ENCODE measurements around the gene CRYBA2. TPM values are rescaled to one million over a fixed set of nuclear protein-coding genes. Genes with fewer than 3 reads are reported as not detected.

The CRYBA2 gene
- total RNA-seq, 1 donor, result 1.3 TPM

GRCh38 chr2:218958276-218958675 lies 34.9 kb downstream of the CRYBA2 start:
- no peak overlapping the region for H3K4me3 ChIP-seq (ENCODE audit: low read depth, low read length)
- TF ChIP-seq, protein P1, sequence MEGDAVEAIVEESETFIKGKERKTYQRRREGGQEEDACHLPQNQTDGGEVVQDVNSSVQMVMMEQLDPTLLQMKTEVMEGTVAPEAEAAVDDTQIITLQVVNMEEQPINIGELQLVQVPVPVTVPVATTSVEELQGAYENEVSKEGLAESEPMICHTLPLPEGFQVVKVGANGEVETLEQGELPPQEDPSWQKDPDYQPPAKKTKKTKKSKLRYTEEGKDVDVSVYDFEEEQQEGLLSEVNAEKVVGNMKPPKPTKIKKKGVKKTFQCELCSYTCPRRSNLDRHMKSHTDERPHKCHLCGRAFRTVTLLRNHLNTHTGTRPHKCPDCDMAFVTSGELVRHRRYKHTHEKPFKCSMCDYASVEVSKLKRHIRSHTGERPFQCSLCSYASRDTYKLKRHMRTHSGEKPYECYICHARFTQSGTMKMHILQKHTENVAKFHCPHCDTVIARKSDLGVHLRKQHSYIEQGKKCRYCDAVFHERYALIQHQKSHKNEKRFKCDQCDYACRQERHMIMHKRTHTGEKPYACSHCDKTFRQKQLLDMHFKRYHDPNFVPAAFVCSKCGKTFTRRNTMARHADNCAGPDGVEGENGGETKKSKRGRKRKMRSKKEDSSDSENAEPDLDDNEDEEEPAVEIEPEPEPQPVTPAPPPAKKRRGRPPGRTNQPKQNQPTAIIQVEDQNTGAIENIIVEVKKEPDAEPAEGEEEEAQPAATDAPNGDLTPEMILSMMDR (IDR thresholded peaks at IDR 0.05; ENCODE audit: insufficient read depth, low read depth, low read length), result no peak
- DNase-seq (ENCODE audit: low read depth), result no peak

DNA sequence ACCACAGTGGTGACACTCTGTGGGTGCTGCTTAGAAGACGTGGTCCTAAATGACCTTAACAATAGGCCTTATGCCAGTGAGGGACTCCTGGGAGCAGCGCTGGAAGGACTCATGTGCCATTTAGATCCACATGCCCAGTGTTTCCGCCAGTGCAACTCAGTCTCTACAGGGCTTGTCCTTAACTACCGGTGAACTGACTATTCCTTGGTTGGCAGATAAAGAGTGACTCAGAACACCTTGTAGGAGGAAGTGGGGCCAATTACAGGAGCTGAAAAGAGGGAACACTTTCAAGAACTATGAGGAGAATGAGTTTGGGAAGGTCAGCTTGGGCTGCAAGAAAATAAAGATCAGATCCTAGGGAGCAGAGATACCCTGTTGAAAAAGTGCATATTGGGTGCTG lies 35.6 kb downstream of the CRYBA2 start:
- TF ChIP-seq, protein P1 (IDR thresholded peaks at IDR 0.05; ENCODE audit: insufficient read depth, low read depth, low read length), result no peak
- DNase-seq (ENCODE audit: low read depth), result no peak
- H3K4me3 ChIP-seq (ENCODE audit: low read depth, low read length), result no peak overlapping the region

GRCh38 chr2:218956039-218956438 lies 37.2 kb downstream of the CRYBA2 start:
- no peak overlapping the region for H3K4me3 ChIP-seq (ENCODE audit: low read depth, low read length)
- DNase-seq (ENCODE audit: low read depth), result no peak
- TF ChIP-seq, protein P1 (IDR thresholded peaks at IDR 0.05; ENCODE audit: insufficient read depth, low read depth, low read length), result no peak

DNA sequence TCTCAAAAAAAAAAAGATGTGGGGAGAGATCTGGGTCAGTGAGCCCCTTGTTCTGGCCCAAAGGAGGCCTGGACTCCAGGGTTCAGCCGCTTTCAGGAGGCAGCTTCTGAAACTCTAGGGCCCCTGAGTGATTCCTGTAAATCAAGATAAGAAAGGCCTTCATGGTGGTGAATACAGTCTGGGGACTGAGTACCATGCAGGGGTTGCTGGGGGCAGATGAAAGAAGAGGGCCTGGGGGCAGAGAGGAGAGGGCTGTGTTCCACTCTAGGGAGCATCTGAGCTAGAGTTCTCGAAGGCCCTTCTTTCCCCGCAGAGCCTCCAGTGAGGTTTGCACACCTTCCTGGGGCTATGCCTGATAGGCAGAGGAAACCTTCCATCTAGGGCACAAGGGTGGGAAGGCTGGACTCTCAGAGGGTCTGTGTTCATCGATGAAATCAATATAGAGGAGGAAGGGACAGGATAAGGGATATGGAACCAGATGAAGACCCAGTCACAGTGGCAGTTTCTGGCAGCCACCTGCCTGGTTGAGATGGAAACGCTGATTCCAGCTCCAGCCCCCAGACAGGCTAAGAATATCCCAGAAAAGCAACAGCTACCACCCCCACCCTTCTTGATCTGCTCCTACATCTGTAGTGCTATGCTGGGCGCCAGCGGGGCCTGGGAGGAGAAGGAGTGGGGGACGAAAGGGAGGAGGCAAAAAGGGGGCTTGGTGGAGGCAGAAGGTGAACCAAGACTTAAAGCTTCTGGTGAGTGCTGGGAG lies 38.5 kb downstream of the CRYBA2 start:
- H3K4me3 ChIP-seq (ENCODE audit: low read depth, low read length), result no peak overlapping the region
- TF ChIP-seq, protein P1 (IDR thresholded peaks at IDR 0.05; ENCODE audit: insufficient read depth, low read depth, low read length), result no peak
- no peak for DNase-seq (ENCODE audit: low read depth)

GRCh38 chr2:218953366-218953954 lies 39.8 kb downstream of the CRYBA2 start:
- TF ChIP-seq, protein P1 (IDR thresholded peaks at IDR 0.05; ENCODE audit: insufficient read depth, low read depth, low read length), result no peak
- H3K4me3 ChIP-seq (ENCODE audit: low read depth, low read length), result no peak overlapping the region
- no peak for DNase-seq (ENCODE audit: low read depth)

DNA sequence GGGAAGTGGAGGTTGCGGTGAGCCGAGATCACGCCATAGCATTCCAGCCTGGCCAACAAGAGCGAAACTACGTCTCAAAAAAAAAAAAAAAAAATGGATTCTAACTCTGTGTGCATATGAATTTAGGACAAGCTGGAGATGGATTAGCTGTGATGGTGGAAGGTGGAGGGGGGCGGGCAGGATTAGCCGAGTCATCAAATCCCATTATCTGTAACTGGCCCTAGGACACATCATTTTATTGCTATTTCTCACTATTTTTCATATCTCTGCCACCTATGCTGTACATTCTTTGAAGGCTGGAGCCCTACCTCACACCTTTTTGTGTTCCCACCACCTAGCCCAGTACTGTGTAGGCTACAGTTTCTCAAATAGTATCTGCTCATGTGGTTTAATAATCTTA lies 41.1 kb downstream of the CRYBA2 start:
- TF ChIP-seq, protein P1 (IDR thresholded peaks at IDR 0.05; ENCODE audit: insufficient read depth, low read depth, low read length), result no peak

More for the DNA sequence above, 41.1 kb downstream of the CRYBA2 start:
- no peak for DNase-seq (ENCODE audit: low read depth)
- H3K4me3 ChIP-seq (ENCODE audit: low read depth, low read length), result no peak overlapping the region
